HFFc6 (cell line): Measurements from ENCODE around the gene CACNG3. TPM values are rescaled to one million over a fixed set of nuclear protein-coding genes. Genes with fewer than 3 reads are reported as not detected.

Experiments
- DNase-seq: peaks from one replicate; pipeline ENCODE4 v3.0.0-alpha.2; 2018
- H3K27ac Mint-ChIP-seq: 2 replicates; pipeline ENCODE4 v1.8.0; 2020; ENCODE audit warnings: mild to moderate bottlenecking, mixed read lengths
- H3K27me3 Mint-ChIP-seq: 2 replicates; pipeline ENCODE4 v1.8.0; 2021; ENCODE audit warnings: mild to moderate bottlenecking, moderate library complexity, mixed read lengths; ENCODE audit not compliant: insufficient read depth
- H3K36me3 Mint-ChIP-seq: 2 replicates; pipeline ENCODE4 v1.8.0; 2021; ENCODE audit warnings: low read depth, mixed read lengths
- H3K4me1 Mint-ChIP-seq: 2 replicates; pipeline ENCODE4 v1.8.0; 2020; ENCODE audit warnings: low read depth, mixed read lengths
- H3K4me3 Mint-ChIP-seq: 2 replicates; pipeline ENCODE4 v1.8.0; 2020; ENCODE audit warnings: mild to moderate bottlenecking, moderate library complexity, mixed read lengths
- H3K9me3 Mint-ChIP-seq: 2 replicates; pipeline ENCODE4 v1.8.0; 2020; ENCODE audit warnings: mild to moderate bottlenecking, mixed read lengths
- CTCF ChIP-seq: fragments of 200-600 bp; sonication (generic); IDR thresholded peaks from 2 replicates; pipeline ENCODE4 v1.5.0; 2021; ENCODE audit warnings: antibody characterized with exemption, mild to moderate bottlenecking
- long read RNA-seq: library from polyadenylated mRNA; unstranded; transcript quantifications from one replicate; pipeline ENCODE4 v2.0.0, GENCODE V29; 2019
- total RNA-seq, 6 experiments: library from RNA; stranded (reverse); fragmentation: NEBNext Ultra II Directional; extraction: Animal tissue kit (Norgen Biotek cat#: 25700); gene quantifications; 2 replicates in 1 of 6; 3 replicates in 5 of 6; pipeline ENCODE4 v1.2.3, GENCODE V29; 2021

CACNG3 gene
- not detected for total RNA-seq
- long read RNA-seq = 0 reads

GRCh38 chr16:24255456-24256371, at the start of gene CACNG3:
TSS of gene CACNG3 (plus strand) at chr16:24256335. CDS start at chr16:24256755, 420 bp downstream.
- DNase-seq = no peak
- H3K4me1 Mint-ChIP-seq = no peaks in the 10 kb centered on the region
- no peak within 1 kb of the TSS for H3K27ac Mint-ChIP-seq
- no peaks in the 10 kb centered on the region for H3K36me3 Mint-ChIP-seq
- peaks cover 5% of the 10 kb centered on the region for H3K9me3 Mint-ChIP-seq
- no peaks in the 10 kb centered on the region; the same call in none of the 2 replicates for H3K27me3 Mint-ChIP-seq
- no peak within 1 kb of the TSS for H3K4me3 Mint-ChIP-seq
- no peak for TF ChIP-seq CTCF

GRCh38 chr16:24206926-24207325, 49.2 kb upstream of the CACNG3 start:
- Mint-ChIP-seq H3K27me3 (no peaks in the 10 kb centered on the region; the same call in 1 of the 2 replicates), H3K4me1 (no peaks in the 10 kb centered on the region), H3K36me3 (0 out of 2 replicates have a peak, but pooled peaks cover 3% of the 10 kb centered on the region), H3K4me3 (no peak overlapping the region), H3K9me3 (peaks cover 47% of the 10 kb centered on the region), H3K27ac (no peak overlapping the region)
- no peak for TF ChIP-seq CTCF
- DNase-seq = no peak

- Mint-ChIP-seq H3K9me3 (peaks cover 49% of the 10 kb centered on the region), H3K4me1 (no peaks in the 10 kb centered on the region), H3K36me3 (0 out of 2 replicates have a peak, but pooled peaks cover 3% of the 10 kb centered on the region), H3K4me3 (no peak overlapping the region), H3K27me3 (no peaks in the 10 kb centered on the region; the same call in 1 of the 2 replicates), H3K27ac (no peak overlapping the region)
- TF ChIP-seq CTCF = no peak
- DNase-seq = no peak
These were observed 47.4 kb upstream of the CACNG3 start for GRCh38 chr16:24208710-24209109.

- Mint-ChIP-seq H3K36me3 (0 out of 2 replicates have a peak, but pooled peaks cover 3% of the 10 kb centered on the region), H3K27me3 (peaks cover 2% of the 10 kb centered on the region), H3K4me3 (no peak overlapping the region), H3K4me1 (no peaks in the 10 kb centered on the region), H3K9me3 (peaks cover 43% of the 10 kb centered on the region), H3K27ac (no peak overlapping the region)
- DNase-seq = no peak
- TF ChIP-seq CTCF = no peak
These were observed 41.1 kb upstream of the CACNG3 start for GRCh38 chr16:24214992-24215391.

- H3K9me3 Mint-ChIP-seq = peaks cover 34% of the 10 kb centered on the region
- no peaks in the 10 kb centered on the region for H3K4me1 Mint-ChIP-seq
- peaks cover 2% of the 10 kb centered on the region for H3K27me3 Mint-ChIP-seq
- H3K4me3 Mint-ChIP-seq = no peak overlapping the region
- no peaks in the 10 kb centered on the region for H3K36me3 Mint-ChIP-seq
- DNase-seq = no peak
- TF ChIP-seq CTCF = no peak
- H3K27ac Mint-ChIP-seq = no peak overlapping the region
These were observed 39.2 kb upstream of the CACNG3 start for GRCh38 chr16:24216961-24217360.
